ENCODE data around the gene SLC25A1. TPM values are rescaled to one million over a fixed set of nuclear protein-coding genes. Genes with fewer than 3 reads are reported as not detected.

The SLC25A1 gene
- total RNA-seq, 5 donors from 2014 or later (not counting 1 experiment from before 2014, with no cell fraction given): 24.1 to 52.9 (median 45.7) TPM

DNA sequence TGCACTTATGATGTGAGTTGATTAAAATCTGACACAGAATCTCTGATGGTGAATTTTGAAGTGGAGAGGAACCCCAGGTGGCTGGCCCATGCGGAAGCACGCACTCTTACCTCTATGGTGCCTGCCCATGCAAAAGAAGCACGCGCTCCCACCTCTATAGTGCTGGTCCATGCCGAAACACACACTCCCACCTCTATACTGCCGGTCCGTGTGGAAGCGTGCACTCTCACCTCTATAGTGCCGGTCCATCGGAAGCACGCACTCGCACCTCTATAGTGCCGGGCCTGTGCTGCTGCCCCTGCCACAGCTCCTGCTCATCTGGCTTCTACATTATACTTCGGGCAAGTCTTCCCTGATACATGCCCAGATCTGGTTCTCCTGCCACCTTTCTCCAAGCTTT is 36.8 kb upstream of the SLC25A1 start:
- ATAC-seq (replicated peaks in 1 of 4) (no peak), DNase-seq (no peak)
- H3K4me1 ChIP-seq (ENCODE audit: control insufficient read depth in 1 of 2, extremely low read depth in 1 of 2, insufficient read depth in 2 of 2, low read length in 2 of 2): no peaks in the 10 kb centered on the region
- no peak overlapping the region for H3K4me3 ChIP-seq (ENCODE audit: control insufficient read depth in 1 of 2, extremely low read depth in 1 of 2, low read length in 1 of 2)
- H3K27ac ChIP-seq (ENCODE audit: low read length): no peak overlapping the region
- no peaks in the 10 kb centered on the region for H3K9me3 ChIP-seq
- H3K27ac Mint-ChIP-seq: no peak overlapping the region
- H3K27me3 ChIP-seq (replicated peaks in 1 of 2; ENCODE audit: control insufficient read depth in 2 of 2, extremely low read depth in 1 of 2, insufficient read depth in 2 of 2, low read length in 1 of 2): peaks cover 0 to 3% of the 10 kb centered on the region in 2 experiments
- peaks cover 7 to 8% of the 10 kb centered on the region in 2 donors for H3K27me3 Mint-ChIP-seq
- H3K9me3 Mint-ChIP-seq: no peaks in the 10 kb centered on the region
- no peak overlapping the region for H3K4me3 Mint-ChIP-seq
- WGBS (ENCODE audit: insufficient coverage): 93% methylated on average over 14 of the region's 14 CpGs
- H3K36me3 ChIP-seq (ENCODE audit: control insufficient read depth in 2 of 2, extremely low read depth in 1 of 2, insufficient read depth in 1 of 2, low read length in 1 of 2): no peaks in the 10 kb centered on the region
- POLR2A ChIA-PET: interaction anchor here in 1 of 2 donors (0.6 kb wide), 1 partner anchor 11 kb away, joined by 4 read pairs; no protein-coding TSS in a partner anchor
- CTCF ChIA-PET: no interaction called here
- no peaks in the 10 kb centered on the region for H3K36me3 Mint-ChIP-seq
- H3K4me1 Mint-ChIP-seq: peaks cover 5 to 7% (median 7%) of the 10 kb centered on the region in 3 donors

DNA sequence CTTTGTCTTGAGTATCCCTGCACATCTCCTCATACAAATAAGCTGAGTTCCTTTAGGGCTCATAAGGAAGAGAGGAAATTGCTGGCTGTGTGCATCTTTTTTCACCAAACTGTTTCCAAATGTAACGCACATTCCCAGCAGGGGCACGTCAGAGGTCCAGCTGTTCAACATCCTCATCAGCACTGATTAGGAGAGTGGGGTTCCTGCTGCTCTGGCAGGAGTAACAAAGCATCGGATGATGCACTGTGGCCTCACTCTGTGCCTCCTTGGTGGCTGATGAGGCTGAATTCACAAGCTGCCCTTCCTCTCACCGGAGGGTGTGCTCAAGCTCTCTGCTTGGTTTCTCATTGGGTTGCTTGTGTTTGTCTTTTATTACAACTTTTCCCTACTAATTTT is 35.5 kb upstream of the SLC25A1 start:
- DNase-seq: no peak
- H3K27ac Mint-ChIP-seq: no peak overlapping the region
- peaks cover 17 to 20% of the 10 kb centered on the region in 2 donors for H3K27me3 Mint-ChIP-seq
- ChIA-PET POLR2A (interaction anchor here in 1 of 2 donors (0.6 kb wide), 1 partner anchor 219 kb away, joined by 3 read pairs; no protein-coding TSS in a partner anchor), CTCF (no interaction called here)
- Histone ChIP-seq H3K36me3 (ENCODE audit: control insufficient read depth in 2 of 2, extremely low read depth in 1 of 2, insufficient read depth in 1 of 2, low read length in 1 of 2) (no peaks in the 10 kb centered on the region), H3K4me1 (ENCODE audit: control insufficient read depth in 1 of 2, extremely low read depth in 1 of 2, insufficient read depth in 2 of 2, low read length in 2 of 2) (no peaks in the 10 kb centered on the region), H3K4me3 (ENCODE audit: control insufficient read depth in 1 of 2, extremely low read depth in 1 of 2, low read length in 1 of 2) (no peak overlapping the region), H3K27ac (ENCODE audit: low read length) (no peak overlapping the region), H3K9me3 (no peaks in the 10 kb centered on the region), H3K27me3 (replicated peaks in 1 of 2; ENCODE audit: control insufficient read depth in 2 of 2, extremely low read depth in 1 of 2, insufficient read depth in 2 of 2, low read length in 1 of 2) (peaks cover 0 to 10% of the 10 kb centered on the region in 2 experiments)
- H3K9me3 Mint-ChIP-seq: no peaks in the 10 kb centered on the region
- H3K36me3 Mint-ChIP-seq: no peaks in the 10 kb centered on the region
- H3K4me1 Mint-ChIP-seq: peaks cover 5 to 7% (median 7%) of the 10 kb centered on the region in 3 donors
- H3K4me3 Mint-ChIP-seq: no peak overlapping the region
- ATAC-seq (replicated peaks in 1 of 4): no peak
- no CpG with 5 or more reads among the region's 4 CpGs for WGBS (ENCODE audit: insufficient coverage)

DNA sequence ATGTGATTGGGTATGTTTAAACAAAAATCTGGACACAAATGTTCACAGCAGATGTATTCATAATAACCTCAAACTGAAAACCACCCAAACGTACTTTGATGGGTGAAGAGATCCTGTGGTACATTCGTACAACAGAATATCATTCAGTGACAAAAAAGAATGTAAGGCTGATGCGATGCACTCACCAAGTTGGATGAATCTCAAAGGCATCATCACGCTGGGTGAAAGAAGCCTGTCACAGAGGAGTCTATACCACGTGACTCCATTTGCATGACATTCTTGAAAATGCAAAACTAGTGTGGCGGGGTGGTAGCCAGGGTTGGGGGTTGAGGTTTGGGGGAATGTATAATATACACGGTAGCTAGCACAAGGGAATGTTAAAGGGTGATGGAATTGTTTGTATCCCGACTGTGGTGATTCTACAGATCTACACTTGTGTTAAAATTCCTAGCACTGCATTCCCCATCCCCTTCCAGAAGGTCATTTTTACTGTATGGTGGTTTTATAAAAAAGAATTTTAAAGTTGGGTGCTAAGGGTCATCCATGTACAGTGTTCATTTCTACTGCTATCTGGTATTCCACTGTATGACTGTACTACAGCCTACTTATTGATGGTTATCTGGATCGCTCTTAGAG is 35.0 kb upstream of the SLC25A1 start:
- Histone ChIP-seq H3K27ac (ENCODE audit: low read length) (no peak overlapping the region), H3K4me3 (ENCODE audit: control insufficient read depth in 1 of 2, extremely low read depth in 1 of 2, low read length in 1 of 2) (no peak overlapping the region), H3K9me3 (no peaks in the 10 kb centered on the region), H3K4me1 (ENCODE audit: control insufficient read depth in 1 of 2, extremely low read depth in 1 of 2, insufficient read depth in 2 of 2, low read length in 2 of 2) (no peaks in the 10 kb centered on the region), H3K36me3 (ENCODE audit: control insufficient read depth in 2 of 2, extremely low read depth in 1 of 2, insufficient read depth in 1 of 2, low read length in 1 of 2) (no peaks in the 10 kb centered on the region), H3K27me3 (replicated peaks in 1 of 2; ENCODE audit: control insufficient read depth in 2 of 2, extremely low read depth in 1 of 2, insufficient read depth in 2 of 2, low read length in 1 of 2) (peaks cover 0 to 10% of the 10 kb centered on the region in 2 experiments)
- no peaks in the 10 kb centered on the region for H3K36me3 Mint-ChIP-seq
- no peaks in the 10 kb centered on the region for H3K9me3 Mint-ChIP-seq
- ATAC-seq (replicated peaks in 1 of 4) (no peak), DNase-seq (no peak)
- no peak overlapping the region for H3K27ac Mint-ChIP-seq
- H3K4me3 Mint-ChIP-seq: no peak overlapping the region
- ChIA-PET CTCF (no interaction called here), POLR2A (interaction anchor here in 1 of 2 donors (0.6 kb wide), 1 partner anchor 219 kb away, joined by 3 read pairs; no protein-coding TSS in a partner anchor)
- WGBS (ENCODE audit: insufficient coverage): 76% methylated on average over 3 of the region's 9 CpGs
- H3K27me3 Mint-ChIP-seq: peaks cover 20 to 24% of the 10 kb centered on the region in 2 donors
- peaks cover 5 to 7% (median 7%) of the 10 kb centered on the region in 3 donors for H3K4me1 Mint-ChIP-seq

- peaks cover 3 to 5% (median 4%) of the 10 kb centered on the region in 3 donors for H3K4me1 Mint-ChIP-seq
- H3K4me3 Mint-ChIP-seq: no peak overlapping the region
- peaks cover 24 to 28% of the 10 kb centered on the region in 2 donors for H3K27me3 Mint-ChIP-seq
- H3K27me3 ChIP-seq (replicated peaks in 1 of 2; ENCODE audit: control insufficient read depth in 2 of 2, extremely low read depth in 1 of 2, insufficient read depth in 2 of 2, low read length in 1 of 2): peaks cover 0 to 10% of the 10 kb centered on the region in 2 experiments
- no peak overlapping the region for H3K4me3 ChIP-seq (ENCODE audit: control insufficient read depth in 1 of 2, extremely low read depth in 1 of 2, low read length in 1 of 2)
- WGBS (ENCODE audit: insufficient coverage): no CpG with 5 or more reads among the region's 1 CpG
- ChIA-PET POLR2A (no interaction called here), CTCF (no interaction called here)
- H3K36me3 Mint-ChIP-seq: no peaks in the 10 kb centered on the region
- no peaks in the 10 kb centered on the region for H3K9me3 Mint-ChIP-seq
- no peak overlapping the region for H3K27ac ChIP-seq (ENCODE audit: low read length)
- H3K36me3 ChIP-seq (ENCODE audit: control insufficient read depth in 2 of 2, extremely low read depth in 1 of 2, insufficient read depth in 1 of 2, low read length in 1 of 2): no peaks in the 10 kb centered on the region
- no peaks in the 10 kb centered on the region for H3K4me1 ChIP-seq (ENCODE audit: control insufficient read depth in 1 of 2, extremely low read depth in 1 of 2, insufficient read depth in 2 of 2, low read length in 2 of 2)
- ATAC-seq (replicated peaks in 1 of 4) (no peak), DNase-seq (no peak)
- no peaks in the 10 kb centered on the region for H3K9me3 ChIP-seq
- no peak overlapping the region for H3K27ac Mint-ChIP-seq
These were observed 34.5 kb upstream of the SLC25A1 start for GRCh38 chr22:19213001-19213400.

DNA sequence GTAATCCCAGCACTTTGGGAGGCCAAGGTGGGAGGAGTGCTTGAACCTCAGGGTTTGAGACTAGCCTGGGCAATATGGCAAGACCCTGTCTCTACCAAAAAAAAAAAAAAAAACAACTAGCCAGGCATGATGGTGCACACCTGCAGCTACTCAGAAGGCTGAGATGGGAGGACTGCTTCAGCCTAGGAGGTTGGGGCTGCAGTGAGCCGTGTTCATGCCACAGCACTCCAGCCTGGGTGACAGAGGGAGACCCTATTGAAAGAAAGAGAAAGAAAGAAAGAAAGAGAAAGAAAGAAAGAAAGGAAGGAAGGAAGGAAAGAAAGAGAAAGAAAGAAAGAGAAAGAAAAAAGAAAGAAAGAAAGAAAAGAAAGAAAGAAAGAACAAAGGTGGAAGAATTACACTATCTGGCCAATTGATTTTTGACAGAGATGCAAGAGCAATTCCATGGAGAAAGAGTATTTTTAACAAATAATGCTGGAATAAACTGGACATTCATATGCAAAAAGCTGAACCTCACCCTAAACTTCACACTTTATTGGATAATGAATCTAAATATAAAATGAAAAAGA is 33.9 kb upstream of the SLC25A1 start:
- no peak overlapping the region for H3K4me3 ChIP-seq (ENCODE audit: control insufficient read depth in 1 of 2, extremely low read depth in 1 of 2, low read length in 1 of 2)
- H3K4me1 ChIP-seq (ENCODE audit: control insufficient read depth in 1 of 2, extremely low read depth in 1 of 2, insufficient read depth in 2 of 2, low read length in 2 of 2): no peaks in the 10 kb centered on the region
- no peak overlapping the region for H3K27ac ChIP-seq (ENCODE audit: low read length)
- no peaks in the 10 kb centered on the region for H3K36me3 Mint-ChIP-seq
- WGBS (ENCODE audit: insufficient coverage): 86% methylated on average over 1 of the region's 1 CpG
- no peaks in the 10 kb centered on the region for H3K9me3 ChIP-seq
- H3K36me3 ChIP-seq (ENCODE audit: control insufficient read depth in 2 of 2, extremely low read depth in 1 of 2, insufficient read depth in 1 of 2, low read length in 1 of 2): no peaks in the 10 kb centered on the region
- ChIA-PET POLR2A (no interaction called here), CTCF (interaction anchor here in 1 of 2 donors (0.7 kb wide), 1 partner anchor 134 kb away, joined by 7 read pairs; no protein-coding TSS in a partner anchor)
- peaks cover 0 to 12% of the 10 kb centered on the region in 2 experiments for H3K27me3 ChIP-seq (replicated peaks in 1 of 2; ENCODE audit: control insufficient read depth in 2 of 2, extremely low read depth in 1 of 2, insufficient read depth in 2 of 2, low read length in 1 of 2)
- H3K9me3 Mint-ChIP-seq: no peaks in the 10 kb centered on the region
- ATAC-seq (replicated peaks in 1 of 4) (no peak), DNase-seq (no peak)
- H3K27ac Mint-ChIP-seq: no peak overlapping the region
- peaks cover 26 to 29% of the 10 kb centered on the region in 2 donors for H3K27me3 Mint-ChIP-seq
- peaks cover 0 to 2% (median 0%) of the 10 kb centered on the region in 3 donors for H3K4me1 Mint-ChIP-seq
- H3K4me3 Mint-ChIP-seq: no peak overlapping the region

DNA sequence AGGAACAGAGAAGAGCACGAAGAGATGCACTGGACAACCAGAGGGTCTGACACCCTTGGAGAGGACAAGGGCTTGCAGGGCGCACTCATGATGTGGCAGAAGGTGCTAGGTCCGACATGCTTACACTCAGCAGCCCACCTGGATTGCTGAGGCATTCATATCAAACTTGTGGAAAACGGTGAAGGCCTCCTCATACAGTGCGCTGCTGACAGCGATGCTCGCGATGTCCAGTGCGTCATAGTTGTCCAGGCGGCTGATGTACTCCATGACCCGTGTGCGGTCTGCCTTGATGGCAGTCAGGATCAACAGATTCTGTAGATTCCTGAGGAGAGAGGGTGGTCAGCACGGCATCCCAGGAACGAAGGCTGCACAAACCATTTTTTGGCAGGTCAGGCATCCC is 31.7 kb upstream of the SLC25A1 start:
- 90% methylated on average over 12 of the region's 14 CpGs for WGBS (ENCODE audit: insufficient coverage)
- ChIA-PET CTCF (no interaction called here), POLR2A (no interaction called here)
- Mint-ChIP-seq H3K36me3 (no peaks in the 10 kb centered on the region), H3K27ac (no peak overlapping the region), H3K4me3 (no peak overlapping the region), H3K4me1 (no peaks in the 10 kb centered on the region), H3K27me3 (peaks cover 26 to 30% of the 10 kb centered on the region in 2 donors), H3K9me3 (no peaks in the 10 kb centered on the region)
- no peaks in the 10 kb centered on the region for H3K4me1 ChIP-seq (ENCODE audit: control insufficient read depth in 1 of 2, extremely low read depth in 1 of 2, insufficient read depth in 2 of 2, low read length in 2 of 2)
- DNase-seq: no peak
- no peak overlapping the region for H3K27ac ChIP-seq (ENCODE audit: low read length)
- H3K36me3 ChIP-seq (ENCODE audit: control insufficient read depth in 2 of 2, extremely low read depth in 1 of 2, insufficient read depth in 1 of 2, low read length in 1 of 2): no peaks in the 10 kb centered on the region
- H3K27me3 ChIP-seq (replicated peaks in 1 of 2; ENCODE audit: control insufficient read depth in 2 of 2, extremely low read depth in 1 of 2, insufficient read depth in 2 of 2, low read length in 1 of 2): peaks cover 0 to 20% of the 10 kb centered on the region in 2 experiments
- ATAC-seq (replicated peaks in 1 of 4): no peak
- H3K9me3 ChIP-seq: no peaks in the 10 kb centered on the region
- H3K4me3 ChIP-seq (ENCODE audit: control insufficient read depth in 1 of 2, extremely low read depth in 1 of 2, low read length in 1 of 2): no peak overlapping the region

Data from T-cell (primary cell).